K562 (cell line): ENCODE results near the gene FAM20B. TPM values are rescaled to one million over a fixed set of nuclear protein-coding genes. Genes with fewer than 3 reads are reported as not detected.

Experiments
- ATAC-seq: fragments of 200-7000 bp; cut with Tn5 transposase; 3 replicates; pipeline ENCODE4 v1.9.1; 2020; ENCODE audit warnings: moderate library complexity
- BruUV-seq: library from RNA; stranded (reverse); fragments of 400-500 nt; replicated peaks from 2 replicates; lab custom pipeline; 2021; lab: Mats Ljungman, UMichigan
- CTCF ChIA-PET: fragments of 300-600 bp; formaldehyde crosslinking; extraction: SDS; loops from one replicate; lab custom pipeline; 2021; ENCODE audit warnings: low intra/inter-chr PET ratio; lab: Yijun Ruan, JAX
- POLR2A ChIA-PET: fragments of 300-600, 350-650 bp; sonication (Branson Sonifier 250); formaldehyde crosslinking; extraction: SDS; loops from one replicate; lab custom pipeline; 2021; ENCODE audit warnings: antibody characterized with exemption, inconsistent platforms; lab: Yijun Ruan, JAX
- DNase-seq, 4 experiments: peaks; one replicate each; pipeline versions ENCODE4 v3.0.0 to v3.0.0-alpha.2; 2011 to 2018; ENCODE audit warnings: low spot score in 3 of 4, mixed read lengths in 3 of 4; ENCODE audit errors: extremely low read depth in 1 of 4
- FAIRE-seq: peaks from 2 replicates; lab custom pipeline; 2011; peaks lifted over from hg19 to GRCh38; lab: Jason Lieb, UNC
- H2AFZ ChIP-seq: 2 replicates; pipeline ENCODE4 v1.6.0; 2011; ENCODE audit warnings: low read depth, low read length, control low read depth, inconsistent platforms
- H3K27ac ChIP-seq: fragments of 200-600 bp; 3 replicates; pipeline ENCODE4 v1.8.0; 2011; ENCODE audit warnings: low read depth, mild to moderate bottlenecking, control low read depth, inconsistent platforms, low read length, moderate library complexity, mixed read lengths; ENCODE audit errors: extremely low read depth
- H3K27me3 ChIP-seq, 2 experiments: fragments of 300-600 bp in 1 of 2; 2 replicates in 1 of 2; 3 replicates in 1 of 2; pipeline versions ENCODE4 v1.6.0 to v1.8.0; 2011; ENCODE audit warnings: inconsistent platforms in 2 of 2, low read length in 2 of 2, mild to moderate bottlenecking in 1 of 2, mixed read lengths in 1 of 2, moderate library complexity in 1 of 2; ENCODE audit not compliant: control insufficient read depth in 2 of 2, insufficient read depth in 2 of 2
- H3K36me3 ChIP-seq: fragments of 300-600 bp; 3 replicates; pipeline ENCODE4 v1.8.0; 2011; ENCODE audit warnings: mild to moderate bottlenecking, low read length, inconsistent platforms; ENCODE audit not compliant: control insufficient read depth, insufficient read depth
- H3K4me1 ChIP-seq, 2 experiments: fragments of 200-600 bp in 1 of 2; replicated peaks in 1 of 2; 2 replicates in 1 of 2; 3 replicates in 1 of 2; pipeline versions ENCODE4 v1.5.1 to v1.8.0; 2011; ENCODE audit warnings: inconsistent platforms in 2 of 2, low read length in 2 of 2, mild to moderate bottlenecking in 1 of 2, mixed read lengths in 1 of 2, moderate library complexity in 1 of 2; ENCODE audit not compliant: control insufficient read depth in 2 of 2, insufficient read depth in 2 of 2
- H3K4me2 ChIP-seq: 2 replicates; pipeline ENCODE4 v1.6.1; 2011; ENCODE audit warnings: low read length, control low read depth, inconsistent platforms, mixed read lengths; ENCODE audit not compliant: insufficient read depth
- H3K4me3 ChIP-seq: fragments of 200-600 bp; sonication (generic), shearing (Covaris generic); 2 replicates; pipeline ENCODE4 v1.5.1; 2016; ENCODE audit warnings: control low read depth, inconsistent platforms
- H3K79me2 ChIP-seq: fragments of 200-600 bp; 3 replicates; pipeline ENCODE4 v1.8.0; 2011; ENCODE audit warnings: low read length, inconsistent platforms; ENCODE audit not compliant: control insufficient read depth, insufficient read depth
- H3K9ac ChIP-seq, 2 experiments: 2 replicates each; pipeline versions ENCODE4 v1.6.0 to v1.6.1; 2011; ENCODE audit warnings: low read depth in 2 of 2, low read length in 2 of 2, control low read depth in 1 of 2, inconsistent platforms in 1 of 2, mild to moderate bottlenecking in 1 of 2, mixed read lengths in 1 of 2; ENCODE audit not compliant: insufficient read depth in 1 of 2
- H3K9me1 ChIP-seq: one replicate; pipeline ENCODE4 v1.6.0; 2011; ENCODE audit warnings: inconsistent platforms, mild to moderate bottlenecking, low read length, moderate library complexity; ENCODE audit not compliant: control insufficient read depth, insufficient read depth
- H3K9me3 ChIP-seq: replicated peaks from 2 replicates; pipeline ENCODE4 v1.5.1; 2011; ENCODE audit warnings: low read depth, low read length, inconsistent platforms; ENCODE audit not compliant: control insufficient read depth, insufficient read depth
- H4K20me1 ChIP-seq: replicated peaks from 2 replicates; pipeline ENCODE4 v1.6.1; 2011; ENCODE audit warnings: low read length, inconsistent platforms, mixed read lengths; ENCODE audit not compliant: control insufficient read depth, insufficient read depth
- ATF3 ChIP-seq, 2 experiments: fragments of 450-650 bp in 1 of 2; sonication (generic) in 1 of 2; formaldehyde crosslinking in 1 of 2; IDR thresholded peaks in 1 of 2; conservative IDR thresholded peaks in 1 of 2; 2 replicates each; pipeline versions ENCODE4 v1.6.1 to v1.8.1; 2016 to 2023; ENCODE audit warnings: mild to moderate bottlenecking in 2 of 2, moderate library complexity in 2 of 2, inconsistent platforms in 1 of 2, missing genetic modification reagents in 1 of 2
- CREB5 ChIP-seq: fragments of 250-450 bp; sonication (Bioruptor Pico); IDR thresholded peaks from 2 replicates; pipeline ENCODE4 v1.5.0; 2020; ENCODE audit warnings: mild to moderate bottlenecking
- FOXA3 ChIP-seq, 2 experiments: fragments of 450-650 bp in 1 of 2; sonication (generic) in 1 of 2; formaldehyde crosslinking; IDR thresholded peaks in 1 of 2; conservative IDR thresholded peaks in 1 of 2; 2 replicates each; pipeline versions ENCODE4 v1.4.0 to v1.8.0; 2020 to 2022; ENCODE audit warnings: mild to moderate bottlenecking in 2 of 2, missing genetic modification reagents in 1 of 2
- GABPB1 ChIP-seq: sonication (generic); formaldehyde crosslinking; IDR thresholded peaks from 2 replicates; pipeline ENCODE4 v1.8.0; 2022; ENCODE audit warnings: mild to moderate bottlenecking, missing genetic modification reagents
- KLF6 ChIP-seq: fragments of 250-450 bp; sonication (Bioruptor Pico); IDR thresholded peaks from 2 replicates; pipeline ENCODE4 v1.4.0; 2020; ENCODE audit warnings: mild to moderate bottlenecking, moderate library complexity, borderline replicate concordance
- L3MBTL2 ChIP-seq: fragments of 450-650 bp; IDR thresholded peaks from 2 replicates; pipeline ENCODE4 v1.6.1; 2016; ENCODE audit warnings: mild to moderate bottlenecking, moderate library complexity
- RFX1 ChIP-seq: fragments of 450-650 bp; IDR thresholded peaks from 2 replicates; pipeline ENCODE4 v1.6.1; 2016; ENCODE audit warnings: mild to moderate bottlenecking, moderate library complexity
- RFX5 ChIP-seq: IDR thresholded peaks from 2 replicates; pipeline ENCODE4 v1.6.1; 2011; ENCODE audit warnings: low read depth, mild to moderate bottlenecking, improper control_type of control experiment, low read length
- SMAD1 ChIP-seq: fragments of 150-350 bp; IDR thresholded peaks from 2 replicates; pipeline ENCODE4 v1.6.1; 2014; ENCODE audit warnings: low read length, low read depth; ENCODE audit not compliant: partially characterized antibody
- TRIM28 ChIP-seq: fragments of 450-650 bp; IDR thresholded peaks from 2 replicates; pipeline ENCODE4 v1.6.1; 2017
- ZBTB11 ChIP-seq, 3 experiments: fragments of 200-800 bp in 1 of 3; fragments of 250-450 bp in 1 of 3; fragments of 450-650 bp in 1 of 3; sonication (Bioruptor Pico) in 1 of 3; sonication (Bioruptor generic) in 1 of 3; formaldehyde crosslinking in 1 of 3; IDR thresholded peaks; 2 replicates each; pipeline versions ENCODE4 v1.6.1 to v1.8.0; 2016 to 2022; ENCODE audit warnings: mild to moderate bottlenecking in 2 of 3, missing genetic modification characterization in 2 of 3, missing compliant biosample characterization in 1 of 3, moderate library complexity in 1 of 3
- ZBTB7A ChIP-seq: IDR thresholded peaks from 2 replicates; pipeline ENCODE4 v1.6.1; 2011; ENCODE audit warnings: low read depth, mild to moderate bottlenecking, low read length, moderate library complexity, borderline replicate concordance; ENCODE audit not compliant: control insufficient read depth
- ZFP30 ChIP-seq: fragments of 250-450 bp; sonication (Bioruptor Pico); IDR thresholded peaks from 2 replicates; pipeline ENCODE4 v1.8.0; 2022; ENCODE audit warnings: moderate library complexity, mild to moderate bottlenecking, inconsistent platforms, borderline replicate concordance
- WGBS: fragments of 100-300 bp; shearing (Covaris generic); methylation state at CpG from one replicate; pipeline ENCODE4 v1.1.6; 2016; ENCODE audit warnings: low coverage, mixed read lengths; ENCODE audit not compliant: insufficient coverage; ENCODE audit errors: missing lambda C conversion rate; 5-methylcytosine and 5-hydroxymethylcytosine counted together
- in situ Hi-C: fragments of 300-500 bp; cut with MboI; formaldehyde crosslinking; loops from 4 replicates; pipeline ENCODE4 v1.15.0; 2018; ENCODE audit warnings: inconsistent platforms, mixed read lengths
- intact Hi-C: fragments of 100-400 bp; cut with micrococcal nuclease; formaldehyde crosslinking; loops from 2 replicates; pipeline ENCODE4 v1.14.2; 2022
- polyA plus RNA-seq, 8 experiments: library from polyadenylated mRNA; depleted of rRNA in 4 of 8; stranded (reverse) in 5 of 8; unstranded in 3 of 8; fragments of >200 nt; fragmentation: Nextera tagmentation in 2 of 8; fragmentation: Illumina TruSeq in 1 of 8; extraction: Ambion mirVana in 2 of 8; extraction: Trizol in 1 of 8; gene quantifications; 2 replicates each; pipeline versions ENCODE4 v1.2.1 to v1.2.3, GENCODE V29; 2011 to 2014; ENCODE audit warnings: inconsistent platforms in 1 of 8, missing spikeins in 1 of 8
- total RNA-seq, 7 experiments: library from RNA; depleted of rRNA in 6 of 7; stranded (reverse); fragments of >200 nt in 6 of 7; fragmentation: Illumina TruSeq in 2 of 7; extraction: Trizol in 2 of 7; gene quantifications; 2 replicates each; pipeline versions ENCODE4 v1.2.1 to v1.2.3, GENCODE V29; 2011 to 2021; ENCODE audit warnings: low replicate concordance in 1 of 7

Gene FAM20B
- total and polyA plus RNA-seq, 9 of the 15 experiments (the other 6 are each of a cell fraction or from before 2014, with no cell fraction given) = 7.2 to 67.5 (median 42.9) TPM

GRCh38 chr1:179014123-179014522 is 11.6 kb upstream of the FAM20B start:
- H3K4me1 ChIP-seq = peaks cover 37 to 38% of the 10 kb centered on the region in 2 experiments
- FAIRE-seq = no peak
- H3K36me3 ChIP-seq = no peaks in the 10 kb centered on the region
- POLR2A ChIA-PET = interaction anchor here (0.8 to 2.0 kb wide), 5 partner anchors 9 to 181 kb away, joined by 3 to 6 read pairs (median 4); no protein-coding TSS in a partner anchor
- in situ Hi-C loops (no loop called here), intact Hi-C loops (no loop called here)
- DNase-seq = no peak
- no peak overlapping the region for H3K4me3 ChIP-seq
- H3K9me1 ChIP-seq = no peaks in the 10 kb centered on the region
- H3K27me3 ChIP-seq = no peaks in the 10 kb centered on the region
- no peak for ATAC-seq
- WGBS = 86% methylated on average over 1 of the region's 1 CpG
- H3K9ac ChIP-seq = peak overlapping the region in 1 of 2 experiments; percentile 53; a peak in 1 of 4 replicates
- H3K4me2 ChIP-seq = no peak overlapping the region
- H3K9me3 ChIP-seq = no peaks in the 10 kb centered on the region
- no peak overlapping the region for H3K27ac ChIP-seq
- peaks cover 17% of the 10 kb centered on the region; the same call in 2 of the 3 replicates for H3K79me2 ChIP-seq
- no peaks in the 10 kb centered on the region for H4K20me1 ChIP-seq
- CTCF ChIA-PET = no interaction called here
- TF ChIP-seq ATF3 (IDR thresholded peaks at IDR 0.05) (no peak), ATF3 (CRISPR knock-in tag; conservative IDR thresholded peaks at IDR 0.05) (no peak), RFX5 (no peak), RFX1 (no peak), KLF6 (CRISPR knock-in tag) (no peak), ZBTB7A (no peak), TRIM28 (no peak), FOXA3 (CRISPR knock-in tag; conservative IDR thresholded peaks at IDR 0.05 in 1 of 2, IDR thresholded peaks at IDR 0.05 in 1 of 2) (no peak), ZFP30 (CRISPR knock-in tag) (no peak), L3MBTL2 (no peak), SMAD1 (no peak), ZBTB11 (CRISPR knock-in tag; IDR thresholded peaks at IDR 0.05) (no peak), GABPB1 (CRISPR knock-in tag) (no peak), CREB5 (CRISPR knock-in tag) (no peak)
- no TSS peak for BruUV-seq
- H2AFZ ChIP-seq = peak overlapping the region; percentile 66
